Fibroblast of villous mesenchyme (primary cell): ENCODE results near the gene SEMA3F. TPM values are rescaled to one million over a fixed set of nuclear protein-coding genes. Genes with fewer than 3 reads are reported as not detected.

Experiments used
- DNase-seq: peaks from one replicate; pipeline ENCODE4 v3.0.0-alpha.2; 2010; ENCODE audit warnings: low read depth
- H3K4me3 ChIP-seq: 2 replicates; pipeline ENCODE4 v1.5.1; 2011; ENCODE audit warnings: low read depth, mild to moderate bottlenecking, low read length
- CTCF ChIP-seq: IDR thresholded peaks from 2 replicates; pipeline ENCODE4 v1.5.1; 2012; ENCODE audit warnings: low read depth, mild to moderate bottlenecking, low read length; ENCODE audit not compliant: insufficient read depth
- total RNA-seq: library from RNA; depleted of rRNA; stranded (reverse); fragments of >200 nt; gene quantifications from 2 replicates; pipeline ENCODE4 v1.2.3, GENCODE V29; 2012

Gene SEMA3F
- total RNA-seq, 1 donor = 0.86 TPM

GRCh38 chr3:50147447-50147846 is 7.7 kb upstream of the SEMA3F start:
- no peak overlapping the region for H3K4me3 ChIP-seq
- DNase-seq = no peak
- TF ChIP-seq CTCF = no peak

GRCh38 chr3:50147861-50148260 is 7.3 kb upstream of the SEMA3F start:
- DNase-seq = no peak
- no peak for TF ChIP-seq CTCF
- H3K4me3 ChIP-seq = no peak overlapping the region

GRCh38 chr3:50150404-50150750 is 4.7 kb upstream of the SEMA3F start:
- no peak for TF ChIP-seq CTCF
- no peak overlapping the region for H3K4me3 ChIP-seq
- no peak for DNase-seq

GRCh38 chr3:50150863-50151686 is 4.0 kb upstream of the SEMA3F start:
- no peak for DNase-seq
- no peak for TF ChIP-seq CTCF
- no peak overlapping the region for H3K4me3 ChIP-seq

- no peak overlapping the region for H3K4me3 ChIP-seq
- TF ChIP-seq CTCF = no peak
Observed at GRCh38 chr3:50151728-50152127, 3.4 kb upstream of the SEMA3F start.

GRCh38 chr3:50153782-50154475 is 1.2 kb upstream of the SEMA3F start:
- no peak overlapping the region for H3K4me3 ChIP-seq
- no peak for TF ChIP-seq CTCF

More at GRCh38 chr3:50151728-50152127, 3.4 kb upstream of the SEMA3F start:
- DNase-seq = no peak

More at GRCh38 chr3:50153782-50154475, 1.2 kb upstream of the SEMA3F start:
- no peak for DNase-seq
